Thyroid gland (tissue), 4 donors: ENCODE data around the gene CNTLN.

Experiments
- CTCF ChIP-seq, 6 experiments: fragments of 200-600 bp in 3 of 6; fragments of 450-650 bp in 3 of 6; sonication (generic) in 3 of 6; IDR thresholded peaks; one replicate each; pipeline ENCODE4 v1.5.1; 2016 to 2019; ENCODE audit warnings: antibody characterized with exemption in 6 of 6, mild to moderate bottlenecking in 2 of 6, inconsistent platforms in 1 of 6, moderate library complexity in 1 of 6
- POLR2A ChIP-seq, 2 donors: fragments of 450-650 bp; IDR thresholded peaks; one replicate each; pipeline ENCODE4 v1.6.1; 2017; ENCODE audit warnings: antibody characterized with exemption in 2 of 2, mild to moderate bottlenecking in 2 of 2, moderate library complexity in 1 of 2

- TF ChIP-seq POLR2A (IDR thresholded peaks at IDR 0.05) (no peak), CTCF (IDR thresholded peaks at IDR 0.05) (no peak)
Observed at GRCh38 chr9:17453751-17454150, 318.9 kb downstream of the CNTLN start.
